C4-2B (cell line): ENCODE measurements around the gene OR6C4.
"Not testable (repeated sequence)": the region's sequence is repeated elsewhere in the genome, so short reads cannot be mapped to it uniquely, and the experiment has no call there.

Experiments used
- H3K27ac ChIP-seq: fragments of 450-650 bp; 2 replicates; pipeline ENCODE4 v1.5.1; 2017
- CTCF ChIP-seq: fragments of 450-650 bp; conservative IDR thresholded peaks from 2 replicates; pipeline ENCODE4 v1.5.1; 2017; ENCODE audit warnings: mild to moderate bottlenecking
- ZFX ChIP-seq: fragments of 450-650 bp; IDR thresholded peaks from 2 replicates; pipeline ENCODE4 v1.6.1; 2017

Gene OR6C4

DNA sequence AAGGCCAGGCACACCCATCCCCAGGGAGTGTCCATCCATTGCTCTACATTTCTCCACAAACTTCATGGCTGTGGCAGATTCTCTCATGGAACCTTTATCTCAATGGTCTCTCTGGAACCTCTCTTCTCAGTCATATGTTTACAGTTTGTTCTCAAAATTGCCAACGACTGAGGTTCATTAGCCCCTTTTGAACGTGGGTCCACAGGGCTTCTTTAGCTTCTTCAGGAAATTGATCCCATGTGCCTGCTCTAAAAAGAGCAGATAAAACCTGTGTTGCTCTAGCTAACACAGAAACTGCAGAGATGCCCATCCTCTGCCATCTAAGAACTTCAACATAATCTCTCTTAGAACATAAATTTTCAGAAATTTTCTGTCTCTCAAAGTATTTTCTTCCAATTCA is at the start of gene OR6C4:
TSS of gene OR6C4 (plus strand) at position 301 of the 400 bp plus-strand sequence. CDS start 1,625 bp downstream, outside the sequence.
- H3K27ac ChIP-seq, result no peak within 1 kb of the TSS
- TF ChIP-seq CTCF (no peak), ZFX (no peak)

- no peak overlapping the region for H3K27ac ChIP-seq
- TF ChIP-seq ZFX, result no peak
Measured at GRCh38 chr12:55499810-55500252, 49.6 kb upstream of the OR6C4 start.

DNA sequence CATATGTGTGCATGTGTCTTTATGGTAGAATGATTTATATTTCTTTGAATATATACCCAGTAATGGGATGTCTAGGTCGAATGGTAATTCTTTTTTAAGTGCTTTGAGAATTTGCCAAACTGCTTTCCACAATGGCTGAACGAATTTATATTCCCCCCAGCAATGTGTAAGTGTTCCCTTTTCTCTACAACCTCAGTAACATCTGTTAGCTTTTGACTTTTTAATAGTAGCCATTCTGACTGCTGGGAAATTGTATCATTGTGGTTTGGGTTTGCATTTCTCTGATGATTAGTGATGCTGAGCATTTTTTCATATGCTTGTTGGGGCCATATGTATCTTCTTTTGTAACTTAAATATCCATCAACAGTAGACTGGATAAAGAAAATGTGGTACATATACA is 47.8 kb upstream of the OR6C4 start:
- TF ChIP-seq CTCF (no peak), ZFX (no peak)

DNA sequence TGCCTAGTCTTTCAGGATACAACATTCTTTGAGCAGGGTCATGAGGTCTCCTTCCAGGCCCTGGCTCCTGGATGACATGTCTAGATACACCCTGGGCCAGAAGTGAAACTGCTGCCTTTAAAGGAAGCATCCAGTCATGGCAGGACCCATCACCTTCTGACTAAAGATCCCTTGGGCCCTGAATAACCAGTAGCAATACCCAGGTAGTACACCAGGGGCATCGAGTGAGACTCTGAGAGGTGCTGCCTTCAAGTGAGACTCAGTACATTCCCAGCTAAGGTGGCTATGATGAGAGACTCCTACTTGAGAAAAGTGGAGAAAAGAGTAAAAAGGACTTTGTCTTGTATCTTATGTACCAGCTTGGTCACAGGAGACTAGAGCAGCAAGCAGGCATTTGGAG is 33.7 kb upstream of the OR6C4 start:
- TF ChIP-seq ZFX (no peak), CTCF (no peak; the same call in 1 of the 2 replicates)
- no peak overlapping the region for H3K27ac ChIP-seq

More for the DNA sequence above, 47.8 kb upstream of the OR6C4 start:
- no peak overlapping the region for H3K27ac ChIP-seq

- TF ChIP-seq CTCF (no peak), ZFX (no peak)
- no peak overlapping the region for H3K27ac ChIP-seq
Measured at GRCh38 chr12:55516391-55516790, 33.0 kb upstream of the OR6C4 start.

GRCh38 chr12:55548235-55548634 is 1.2 kb upstream of the OR6C4 start:
- H3K27ac ChIP-seq, result not testable (repeated sequence)

- H3K27ac ChIP-seq, result no peak overlapping the region
- TF ChIP-seq CTCF (no peak), ZFX (no peak)
Measured at GRCh38 chr12:55548756-55549155, 646 bp upstream of the OR6C4 start.

GRCh38 chr12:55554296-55554695 is 4.9 kb downstream of the OR6C4 start:
- H3K27ac ChIP-seq, result no peak overlapping the region
- TF ChIP-seq CTCF (no peak), ZFX (no peak)

DNA sequence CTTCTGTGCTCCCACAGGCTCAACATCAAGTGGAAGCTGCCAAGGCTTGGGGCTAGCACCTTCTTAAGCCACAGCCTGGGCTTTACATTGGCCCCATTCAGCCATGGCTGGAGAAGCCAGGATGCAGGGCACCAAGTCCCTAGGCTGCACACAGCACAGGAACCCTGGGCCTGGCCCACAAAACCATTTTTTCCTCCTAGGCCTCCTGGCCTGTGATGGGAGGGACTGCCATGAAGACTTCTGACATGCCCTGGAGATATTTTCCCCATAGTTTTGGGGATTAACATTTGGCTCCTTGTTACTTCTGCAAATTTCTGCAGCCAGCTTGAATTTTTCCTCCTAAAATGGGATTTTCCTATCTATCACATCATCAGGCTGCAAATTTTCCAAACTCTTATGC is 20.7 kb downstream of the OR6C4 start:
- H3K27ac ChIP-seq, result not testable (repeated sequence)

DNA sequence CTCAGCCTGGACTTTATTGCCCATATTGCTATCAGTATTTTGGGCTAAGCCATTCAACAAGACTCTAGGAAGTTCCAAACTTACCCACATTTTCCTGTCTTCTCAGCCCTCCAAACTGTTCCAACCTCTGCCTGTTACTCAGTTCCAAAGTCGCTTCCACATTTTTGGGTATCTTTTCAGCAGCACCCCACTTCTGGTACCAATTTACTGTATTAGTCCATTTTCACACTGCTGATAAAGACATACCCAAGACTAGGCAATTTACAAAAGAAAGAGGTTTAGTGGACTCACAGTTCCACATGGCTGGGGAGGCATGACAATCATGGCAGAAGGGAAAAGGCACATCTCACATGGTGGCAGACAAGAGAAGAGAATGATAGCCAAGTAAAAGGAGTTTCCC is 21.3 kb downstream of the OR6C4 start:
- H3K27ac ChIP-seq, result not testable (repeated sequence)
